ENCODE results near the gene CARD11.

Gene CARD11

DNA sequence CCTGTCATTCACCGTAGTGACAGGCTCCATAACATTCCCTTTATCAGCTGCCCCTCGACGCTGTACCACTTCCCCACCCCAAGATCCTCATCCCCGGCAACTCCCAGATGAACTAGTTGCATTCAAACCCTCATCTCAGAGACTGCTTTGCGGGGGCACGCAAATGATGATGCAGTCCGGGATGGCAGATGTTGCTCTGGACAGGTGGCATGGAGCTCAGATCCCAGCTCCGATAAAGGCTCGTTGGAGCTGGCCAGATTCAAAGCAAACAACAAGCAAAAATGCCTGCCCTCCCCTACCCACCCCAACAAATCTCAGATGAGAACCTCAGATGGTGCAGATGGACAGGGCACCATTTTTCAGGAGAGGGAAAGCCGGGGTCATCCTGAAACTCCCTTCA is 46.7 kb downstream of the CARD11 start:
- no peak for DNase-seq
- no peak overlapping the region for H3K27ac Mint-ChIP-seq

DNA sequence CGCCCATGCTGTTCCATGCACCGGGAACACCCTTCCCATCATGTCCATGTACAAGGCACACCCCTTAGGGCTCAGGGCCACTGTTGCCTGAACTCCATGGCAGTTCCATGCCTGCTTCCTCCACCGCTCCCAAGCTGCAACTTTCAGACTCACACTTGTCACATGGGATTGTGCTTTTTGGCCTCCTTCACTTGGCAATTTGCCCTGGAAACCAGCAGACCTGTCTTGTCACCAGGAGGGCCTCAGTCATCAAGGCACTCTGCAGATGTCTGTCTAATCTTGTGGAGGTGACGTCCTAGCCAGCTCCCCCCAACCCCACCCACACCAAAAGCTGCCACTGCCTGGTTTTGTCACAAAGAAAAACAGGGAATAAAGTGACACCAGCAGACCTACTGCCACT is 47.5 kb downstream of the CARD11 start:
- H3K27me3 Mint-ChIP-seq (ENCODE audit: low read depth, poor library complexity), result peaks cover 7% of the 10 kb centered on the region
- peaks cover 30% of the 10 kb centered on the region for H3K9me3 Mint-ChIP-seq
- no peak overlapping the region for H3K4me3 Mint-ChIP-seq
- H3K27ac Mint-ChIP-seq, result no peak overlapping the region
- DNase-seq, result no peak
- peaks cover 6% of the 10 kb centered on the region for H3K4me1 Mint-ChIP-seq
- TF ChIP-seq, protein P1, sequence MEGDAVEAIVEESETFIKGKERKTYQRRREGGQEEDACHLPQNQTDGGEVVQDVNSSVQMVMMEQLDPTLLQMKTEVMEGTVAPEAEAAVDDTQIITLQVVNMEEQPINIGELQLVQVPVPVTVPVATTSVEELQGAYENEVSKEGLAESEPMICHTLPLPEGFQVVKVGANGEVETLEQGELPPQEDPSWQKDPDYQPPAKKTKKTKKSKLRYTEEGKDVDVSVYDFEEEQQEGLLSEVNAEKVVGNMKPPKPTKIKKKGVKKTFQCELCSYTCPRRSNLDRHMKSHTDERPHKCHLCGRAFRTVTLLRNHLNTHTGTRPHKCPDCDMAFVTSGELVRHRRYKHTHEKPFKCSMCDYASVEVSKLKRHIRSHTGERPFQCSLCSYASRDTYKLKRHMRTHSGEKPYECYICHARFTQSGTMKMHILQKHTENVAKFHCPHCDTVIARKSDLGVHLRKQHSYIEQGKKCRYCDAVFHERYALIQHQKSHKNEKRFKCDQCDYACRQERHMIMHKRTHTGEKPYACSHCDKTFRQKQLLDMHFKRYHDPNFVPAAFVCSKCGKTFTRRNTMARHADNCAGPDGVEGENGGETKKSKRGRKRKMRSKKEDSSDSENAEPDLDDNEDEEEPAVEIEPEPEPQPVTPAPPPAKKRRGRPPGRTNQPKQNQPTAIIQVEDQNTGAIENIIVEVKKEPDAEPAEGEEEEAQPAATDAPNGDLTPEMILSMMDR (IDR thresholded peaks at IDR 0.05), result no peak
- H3K36me3 Mint-ChIP-seq (ENCODE audit: low read depth), result peaks cover 2% of the 10 kb centered on the region

More for the DNA sequence above, 46.7 kb downstream of the CARD11 start:
- TF ChIP-seq, protein P1 (IDR thresholded peaks at IDR 0.05), result no peak
- Mint-ChIP-seq H3K4me3 (no peak overlapping the region), H3K27me3 (ENCODE audit: low read depth, poor library complexity) (peaks cover 10% of the 10 kb centered on the region), H3K36me3 (ENCODE audit: low read depth) (no peaks in the 10 kb centered on the region), H3K4me1 (peaks cover 6% of the 10 kb centered on the region), H3K9me3 (peaks cover 23% of the 10 kb centered on the region)

DNA sequence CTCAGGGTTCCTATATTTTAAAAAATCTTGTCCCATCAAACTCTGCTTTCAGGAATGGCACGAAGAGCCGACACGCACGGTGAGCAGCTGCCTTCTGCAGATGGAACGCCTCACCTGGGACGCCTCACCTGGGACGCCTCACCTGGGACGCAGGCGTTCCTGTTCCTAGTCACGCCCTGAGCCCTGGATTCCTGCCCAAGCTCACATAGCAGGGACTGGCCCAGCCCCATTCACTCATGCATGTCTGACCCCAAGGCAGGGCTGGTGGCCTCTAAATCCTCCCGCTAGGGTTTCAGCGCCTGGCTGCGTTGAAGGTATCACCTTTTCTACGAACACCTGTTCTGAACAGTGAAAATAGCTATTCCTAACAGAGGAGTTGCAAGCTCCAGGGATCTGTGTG is 49.8 kb downstream of the CARD11 start:
- TF ChIP-seq, protein P1 (IDR thresholded peaks at IDR 0.05), result no peak
- Mint-ChIP-seq H3K27ac (no peak overlapping the region), H3K4me3 (no peak overlapping the region), H3K36me3 (ENCODE audit: low read depth) (peaks cover 3% of the 10 kb centered on the region), H3K4me1 (peaks cover 6% of the 10 kb centered on the region), H3K9me3 (peaks cover 47% of the 10 kb centered on the region), H3K27me3 (ENCODE audit: low read depth, poor library complexity) (peaks cover 7% of the 10 kb centered on the region)
- no peak for DNase-seq

DNA sequence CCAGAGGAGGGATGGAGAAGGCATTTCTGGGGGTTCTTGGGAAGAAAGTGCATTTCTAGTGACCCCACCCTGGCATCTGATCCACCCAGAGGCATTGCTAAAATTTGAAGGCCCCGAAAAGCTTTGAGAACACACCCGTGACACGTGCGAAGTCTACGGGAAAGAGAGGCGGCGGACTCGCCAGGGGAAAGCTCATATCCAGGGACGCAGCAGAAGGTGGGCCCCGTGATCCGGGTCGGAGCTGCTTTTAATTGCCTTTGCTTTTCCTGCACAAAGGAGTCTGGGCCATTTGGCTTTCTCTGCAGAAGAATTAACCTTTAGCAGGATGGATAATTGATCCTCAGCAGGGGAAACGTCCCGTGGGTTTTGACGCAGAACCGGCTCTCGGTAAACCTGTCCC is 50.3 kb downstream of the CARD11 start:
- Mint-ChIP-seq H3K9me3 (peaks cover 52% of the 10 kb centered on the region), H3K4me3 (no peak overlapping the region), H3K27me3 (ENCODE audit: low read depth, poor library complexity) (peaks cover 7% of the 10 kb centered on the region), H3K36me3 (ENCODE audit: low read depth) (peaks cover 3% of the 10 kb centered on the region), H3K4me1 (peaks cover 6% of the 10 kb centered on the region), H3K27ac (no peak overlapping the region)
- no peak for DNase-seq
- TF ChIP-seq, protein P1 (IDR thresholded peaks at IDR 0.05), result no peak

DNA sequence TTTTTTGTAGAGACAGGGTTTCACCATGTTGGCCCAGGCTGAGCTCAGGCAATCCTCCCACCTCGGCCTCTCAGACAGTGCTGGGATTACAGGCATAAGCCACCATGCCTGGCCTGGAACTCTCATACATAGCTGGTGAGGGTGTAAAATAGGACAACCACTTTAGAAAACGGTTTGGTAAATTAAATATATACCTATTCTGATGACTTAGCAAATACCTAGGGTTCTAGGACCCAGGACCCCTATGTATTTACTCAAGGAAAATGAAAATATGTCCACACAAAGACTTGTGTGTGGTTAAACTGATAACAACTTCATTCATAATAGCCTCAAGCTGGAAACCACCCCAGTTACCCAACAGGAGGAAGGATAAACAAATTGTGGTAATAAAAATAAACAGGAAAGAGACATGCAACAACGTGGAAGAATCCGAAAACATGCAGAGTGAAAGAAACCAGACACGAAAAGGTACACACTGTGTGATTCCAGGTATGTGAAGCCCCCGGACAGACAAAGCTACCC is 52.7 kb downstream of the CARD11 start:
- Mint-ChIP-seq H3K36me3 (ENCODE audit: low read depth) (peaks cover 3% of the 10 kb centered on the region), H3K27me3 (ENCODE audit: low read depth, poor library complexity) (peaks cover 7% of the 10 kb centered on the region), H3K4me1 (peaks cover 6% of the 10 kb centered on the region), H3K4me3 (no peak overlapping the region), H3K27ac (no peak overlapping the region), H3K9me3 (peaks cover 69% of the 10 kb centered on the region)
- TF ChIP-seq, protein P1 (IDR thresholded peaks at IDR 0.05), result no peak
- no peak for DNase-seq

DNA sequence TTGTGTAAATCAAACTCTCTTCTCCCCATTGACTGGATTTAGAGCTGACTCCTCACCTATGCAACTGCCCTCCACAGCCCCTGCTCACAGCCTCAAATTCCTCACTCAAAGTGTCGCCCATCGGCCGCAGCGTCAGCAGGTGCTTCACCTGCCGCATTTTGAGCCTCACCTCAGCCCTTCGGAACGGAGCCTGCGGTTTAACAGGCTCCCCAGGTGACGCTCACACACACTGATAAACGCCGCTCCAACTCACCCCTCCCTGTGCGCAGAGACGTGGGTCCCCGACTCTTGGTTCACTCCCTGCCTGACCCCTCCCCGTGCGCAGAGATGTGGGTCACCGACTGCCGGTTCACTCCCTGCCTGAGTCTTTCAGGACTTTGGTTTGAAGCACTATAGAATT is 57.1 kb downstream of the CARD11 start:
- Mint-ChIP-seq H3K4me1 (peaks cover 14% of the 10 kb centered on the region), H3K36me3 (ENCODE audit: low read depth) (peaks cover 3% of the 10 kb centered on the region), H3K27ac (no peak overlapping the region)

More for the DNA sequence above, 57.1 kb downstream of the CARD11 start:
- H3K4me3 Mint-ChIP-seq, result no peak overlapping the region
- TF ChIP-seq, protein P1 (IDR thresholded peaks at IDR 0.05), result no peak
- no peak for DNase-seq
- peaks cover 2% of the 10 kb centered on the region for H3K27me3 Mint-ChIP-seq (ENCODE audit: low read depth, poor library complexity)
- H3K9me3 Mint-ChIP-seq, result peaks cover 44% of the 10 kb centered on the region

All from nephron progenitor cell (in vitro differentiated cells).